Lower leg skin (tissue), 3 donors: ENCODE data around the gene POM121L2.

Experiments used
- CTCF ChIP-seq, 3 donors: fragments of 450-650 bp; IDR thresholded peaks; one replicate each; pipeline ENCODE4 v1.5.1; 2016; ENCODE audit warnings: antibody characterized with exemption in 3 of 3, mild to moderate bottlenecking in 3 of 3, moderate library complexity in 2 of 3
- POLR2A ChIP-seq, 2 donors: fragments of 450-650 bp; IDR thresholded peaks; one replicate each; pipeline ENCODE4 v1.6.1; 2016 to 2017; ENCODE audit warnings: antibody characterized with exemption in 2 of 2, mild to moderate bottlenecking in 1 of 2, moderate library complexity in 1 of 2

- no peak for TF ChIP-seq CTCF (IDR thresholded peaks at IDR 0.05)
- TF ChIP-seq POLR2A (IDR thresholded peaks at IDR 0.05): no peak
Observed at GRCh38 chr6:27268803-27269202, 43.3 kb downstream of the POM121L2 start.
